ENCODE results near the gene RIN1. TPM values are rescaled to one million over a fixed set of nuclear protein-coding genes. Genes with fewer than 3 reads are reported as not detected.

Gene RIN1
- total and polyA plus RNA-seq, 9 of the 15 experiments (the other 6 are each of a cell fraction or from before 2014, with no cell fraction given), result 0.01 to 1.2 (median 0.45) TPM; not detected in 1

- TF ChIP-seq ZBTB11 (CRISPR knock-in tag; IDR thresholded peaks at IDR 0.05) (no peak), ETV5 (CRISPR knock-in tag; IDR thresholded peaks at IDR 0.05; ENCODE audit: low read depth) (no peak), MEF2D (tag; conservative IDR thresholded peaks at IDR 0.05; ENCODE audit: low read depth) (no peak), POLR3A (IDR thresholded peaks at IDR 0.05; ENCODE audit: borderline replicate concordance, extremely low read depth, insufficient read depth, insufficient read length) (no peak), SRF (CRISPR knock-in tag; IDR thresholded peaks at IDR 0.05) (no peak), ZNF212 (CRISPR knock-in tag; IDR thresholded peaks at IDR 0.05) (no peak), ZNF165 (CRISPR knock-in tag; IDR thresholded peaks at IDR 0.05; ENCODE audit: borderline replicate concordance) (no peak), ZBTB7A (IDR thresholded peaks at IDR 0.05; ENCODE audit: borderline replicate concordance, control insufficient read depth, low read depth, low read length) (peak; percentile 41; the same call in 1 of the 2 replicates), NEUROD1 (IDR thresholded peaks at IDR 0.05; ENCODE audit: borderline replicate concordance, low read depth, low read length, partially characterized antibody) (no peak), ZFPM2 (CRISPR knock-in tag; IDR thresholded peaks at IDR 0.05) (no peak), CREM (IDR thresholded peaks at IDR 0.05; ENCODE audit: low read depth) (0 out of 2 replicates have a peak, but pooled peaks have one; percentile 36), DMBX1 (CRISPR knock-in tag; IDR thresholded peaks at IDR 0.05; ENCODE audit: borderline replicate concordance) (no peak), RFX1 (IDR thresholded peaks at IDR 0.05) (no peak), ZNF445 (CRISPR knock-in tag; IDR thresholded peaks at IDR 0.05; ENCODE audit: low read depth) (no peak), RBM25 (IDR thresholded peaks at IDR 0.05; ENCODE audit: low read depth, low read length, severe bottlenecking) (no peak)
These were observed 44.3 kb downstream of the RIN1 start, which contains the start of gene TMEM151A (continued) for GRCh38 chr11:66291706-66292542.

Data from K562 (cell line).